ENCODE results near the gene SNX7.

DNA sequence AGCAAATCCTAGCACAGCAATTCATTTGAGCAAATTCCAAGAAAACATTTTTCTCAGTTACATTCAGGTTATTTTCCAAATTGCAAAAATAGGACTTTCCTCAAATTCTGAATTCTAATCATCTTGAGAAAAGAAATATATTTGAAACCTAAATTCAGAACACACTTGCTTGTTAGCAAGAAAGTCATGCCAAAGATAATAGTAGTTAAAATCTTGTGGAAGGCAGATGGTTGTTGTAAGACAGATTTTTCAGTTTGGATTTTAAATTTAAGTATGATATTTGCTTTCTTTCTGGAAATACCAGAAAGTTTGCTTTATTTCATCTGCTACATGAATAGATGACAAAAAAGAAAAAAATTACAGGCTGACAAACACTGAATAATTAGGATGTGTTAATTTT, 29.1 kb downstream of the SNX7 start:
- TF ChIP-seq, protein P1, sequence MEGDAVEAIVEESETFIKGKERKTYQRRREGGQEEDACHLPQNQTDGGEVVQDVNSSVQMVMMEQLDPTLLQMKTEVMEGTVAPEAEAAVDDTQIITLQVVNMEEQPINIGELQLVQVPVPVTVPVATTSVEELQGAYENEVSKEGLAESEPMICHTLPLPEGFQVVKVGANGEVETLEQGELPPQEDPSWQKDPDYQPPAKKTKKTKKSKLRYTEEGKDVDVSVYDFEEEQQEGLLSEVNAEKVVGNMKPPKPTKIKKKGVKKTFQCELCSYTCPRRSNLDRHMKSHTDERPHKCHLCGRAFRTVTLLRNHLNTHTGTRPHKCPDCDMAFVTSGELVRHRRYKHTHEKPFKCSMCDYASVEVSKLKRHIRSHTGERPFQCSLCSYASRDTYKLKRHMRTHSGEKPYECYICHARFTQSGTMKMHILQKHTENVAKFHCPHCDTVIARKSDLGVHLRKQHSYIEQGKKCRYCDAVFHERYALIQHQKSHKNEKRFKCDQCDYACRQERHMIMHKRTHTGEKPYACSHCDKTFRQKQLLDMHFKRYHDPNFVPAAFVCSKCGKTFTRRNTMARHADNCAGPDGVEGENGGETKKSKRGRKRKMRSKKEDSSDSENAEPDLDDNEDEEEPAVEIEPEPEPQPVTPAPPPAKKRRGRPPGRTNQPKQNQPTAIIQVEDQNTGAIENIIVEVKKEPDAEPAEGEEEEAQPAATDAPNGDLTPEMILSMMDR (IDR thresholded peaks at IDR 0.05): no peak
- TF ChIP-seq POLR2A (IDR thresholded peaks at IDR 0.05): no peak
